ENCODE measurements around the gene RAD17.
"Not testable (repeated sequence)": the region's sequence is repeated elsewhere in the genome, so short reads cannot be mapped to it uniquely, and the experiment has no call there.

The RAD17 gene

DNA sequence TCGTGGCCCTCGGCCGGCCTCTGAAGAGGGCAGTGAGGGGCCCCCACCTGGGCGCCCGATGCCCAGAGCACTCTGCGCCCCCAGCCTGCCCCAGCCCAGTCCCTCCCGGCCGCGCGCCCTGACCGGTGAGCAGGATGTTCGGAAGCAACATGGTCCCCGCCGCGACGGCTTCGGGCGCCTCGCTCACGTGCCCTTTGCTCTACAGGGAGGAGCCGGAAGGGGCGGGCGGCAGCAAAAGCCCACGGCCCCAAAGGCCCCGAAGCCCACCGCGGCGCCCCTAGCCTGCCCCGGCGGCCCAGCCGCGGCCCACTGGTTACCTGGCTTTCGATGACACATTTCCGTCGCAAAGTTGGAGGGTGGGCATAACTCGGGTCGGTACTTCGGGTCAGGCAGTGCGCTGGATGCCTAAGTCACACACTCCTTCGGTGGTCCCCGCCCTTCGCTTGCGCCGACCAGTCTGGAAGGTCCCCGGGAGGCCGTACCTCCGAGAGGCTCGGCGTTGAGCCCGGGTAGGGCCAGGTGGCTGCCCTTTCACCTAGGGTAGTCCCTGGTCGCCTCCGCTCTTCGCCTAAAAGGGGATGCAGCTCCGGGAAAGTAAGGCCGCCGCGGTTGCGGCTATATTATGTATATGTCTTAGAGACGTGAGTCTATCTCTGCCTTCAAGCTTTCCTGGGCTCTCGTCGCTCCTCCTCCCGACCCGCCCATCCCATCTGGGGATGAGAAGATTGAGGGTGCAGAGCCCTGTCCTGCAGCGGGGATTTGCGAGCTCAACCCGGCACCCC lies at the start of gene RAD17, which contains the start of the genes AK6 and TAF9:
TSS of gene RAD17 (plus strand) at position 479 of the 782 bp plus-strand sequence. CDS start 2,391 bp downstream, outside the sequence.
TSS of gene AK6 (minus strand) at position 181 of the 782 bp plus-strand sequence. CDS start at position 151, 30 bp downstream.
TSS of gene TAF9 (minus strand) at position 181 of the 782 bp plus-strand sequence. CDS start 3,783 bp downstream, outside the sequence.
- DNase-seq (ENCODE audit: low read depth): peak; percentile 80

GRCh38 chr5:69326365-69326764 lies 43.3 kb upstream of the RAD17 start:
- DNase-seq (ENCODE audit: low read depth): no peak

DNA sequence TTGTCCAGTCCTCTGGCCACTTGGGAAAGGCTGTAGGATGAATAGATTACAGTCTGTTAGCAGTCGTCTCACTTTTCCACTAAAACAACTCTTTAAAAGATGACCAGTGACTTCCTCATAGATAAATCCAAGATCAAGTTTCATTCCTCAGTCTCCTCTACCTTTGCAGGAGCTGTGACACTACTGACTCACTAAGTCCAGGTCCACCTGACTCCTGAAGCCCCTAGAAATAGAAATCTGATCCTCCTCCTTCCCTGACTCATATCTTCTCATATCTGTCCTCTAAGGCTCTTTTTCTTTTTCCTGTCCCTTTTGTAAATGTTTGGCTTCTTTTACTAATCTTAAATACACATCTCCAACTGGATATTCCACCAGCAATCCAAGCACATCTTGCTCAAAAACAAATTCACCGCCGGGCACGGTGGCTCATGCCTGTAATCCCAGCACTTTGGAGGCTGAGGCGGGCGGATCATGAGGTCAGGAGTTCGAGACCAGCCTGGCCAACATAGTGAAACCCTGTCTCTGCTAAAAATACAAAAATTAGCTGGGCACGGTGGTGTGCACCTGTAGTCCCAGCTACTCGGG lies 39.6 kb upstream of the RAD17 start:
- DNase-seq (ENCODE audit: low read depth): no peak

- DNase-seq (ENCODE audit: low read depth): no peak
These were observed 37.8 kb upstream of the RAD17 start for GRCh38 chr5:69331528-69332445.

DNA sequence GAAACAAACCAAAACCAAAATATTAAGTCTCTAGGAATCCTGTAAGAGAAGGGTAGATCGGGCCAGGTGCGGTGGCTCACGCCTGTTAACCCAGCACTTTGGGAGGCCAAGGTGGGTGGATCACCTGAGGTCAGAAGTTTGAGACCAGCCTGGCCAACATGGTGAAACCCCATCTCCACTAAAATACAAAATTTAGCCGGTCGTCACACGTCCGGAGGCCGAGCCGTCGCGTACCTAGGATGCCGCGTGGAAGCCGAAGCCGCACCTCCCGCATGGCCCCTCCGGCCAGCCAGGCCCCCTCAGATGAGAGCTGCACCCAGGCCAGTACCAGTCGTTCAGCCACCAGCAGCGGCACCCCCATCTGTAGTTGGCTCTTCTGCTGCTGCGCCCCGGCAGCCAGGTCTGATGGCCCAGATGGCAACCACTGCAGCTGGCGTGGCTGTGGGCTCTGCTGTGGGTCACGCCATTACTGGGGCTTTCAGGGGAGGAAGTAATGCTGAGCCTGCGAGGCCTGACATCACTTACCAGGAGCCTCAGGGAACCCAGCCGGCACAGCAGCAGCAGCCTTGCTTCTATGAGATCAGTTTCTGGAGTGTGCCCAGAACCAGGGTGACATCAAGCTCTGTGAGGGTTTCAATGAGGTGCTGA lies 35.8 kb upstream of the RAD17 start:
- not testable (repeated sequence) for DNase-seq (ENCODE audit: low read depth)

- DNase-seq (ENCODE audit: low read depth): peak; percentile 59
These were observed 34.8 kb upstream of the RAD17 start for GRCh38 chr5:69334793-69335268.

GRCh38 chr5:69335341-69335935 lies 34.2 kb upstream of the RAD17 start:
- DNase-seq (ENCODE audit: low read depth): no peak

DNA sequence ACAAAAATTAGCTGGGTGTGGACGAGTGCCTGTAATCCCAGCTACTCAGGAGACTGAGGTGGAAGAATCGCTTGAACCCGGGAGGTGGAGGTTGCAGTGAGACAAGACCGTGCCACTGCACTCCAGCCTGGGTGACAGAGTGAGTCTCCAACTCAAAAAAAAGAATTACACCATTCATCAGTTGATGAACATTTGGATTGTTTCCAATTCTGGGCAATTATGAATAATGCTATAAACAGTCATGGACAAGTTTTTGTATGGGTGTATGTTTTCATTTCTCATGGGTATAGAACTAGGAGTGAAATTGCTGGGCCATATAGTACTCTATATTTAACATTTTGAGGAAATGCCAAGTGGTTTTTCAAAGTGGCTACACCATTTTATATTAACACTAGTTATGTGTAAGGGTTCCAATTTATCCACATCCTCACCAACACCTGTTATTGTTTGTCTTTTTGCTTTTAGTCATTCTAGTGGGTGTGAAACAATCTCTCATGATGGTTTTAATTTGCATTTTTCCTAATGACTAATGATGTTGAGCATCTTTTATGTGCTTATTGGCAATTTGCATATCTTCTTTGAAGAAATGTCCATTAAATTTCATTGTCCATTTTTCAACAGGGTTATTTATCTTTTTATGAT lies 28.0 kb upstream of the RAD17 start:
- no peak for DNase-seq (ENCODE audit: low read depth)

DNA sequence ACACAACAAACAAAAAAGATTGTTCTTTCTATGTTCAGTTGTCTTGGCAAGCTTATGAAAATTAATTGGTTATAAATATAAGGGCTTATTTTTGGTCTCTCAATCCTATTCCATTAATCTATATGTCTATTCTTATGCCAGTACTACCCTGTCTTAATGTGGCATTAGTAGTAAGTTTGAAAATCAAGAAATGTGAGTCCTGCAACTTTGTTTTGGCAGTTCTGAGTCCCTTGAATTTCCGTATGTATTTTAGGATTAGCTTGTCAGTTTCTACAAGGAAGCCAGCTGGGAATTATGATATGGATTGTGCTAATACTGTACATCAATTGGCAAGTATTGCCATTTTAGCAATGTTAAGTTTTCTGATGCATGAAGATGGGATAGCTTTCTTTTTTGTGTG lies 26.5 kb upstream of the RAD17 start:
- no peak for DNase-seq (ENCODE audit: low read depth)

DNA sequence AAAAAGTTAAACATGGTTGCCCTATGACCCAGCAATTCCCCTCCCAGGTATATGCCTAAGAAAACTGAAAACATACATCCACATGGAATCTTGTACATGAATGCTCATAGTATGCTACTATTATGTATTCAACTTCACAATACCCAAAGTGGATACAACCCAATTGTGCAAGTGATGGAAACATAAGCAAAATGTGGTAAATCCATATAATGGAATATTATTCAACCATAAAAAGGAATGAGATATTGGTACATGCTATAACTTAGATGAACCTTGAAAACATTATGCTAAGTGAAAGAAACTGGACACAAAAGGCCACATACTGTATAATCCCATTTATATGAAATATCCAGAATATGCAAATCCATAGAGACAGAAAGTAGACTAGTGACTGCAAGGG lies 19.0 kb upstream of the RAD17 start:
- no peak for DNase-seq (ENCODE audit: low read depth)

GRCh38 chr5:69359699-69360098 lies 9.9 kb upstream of the RAD17 start:
- no peak for DNase-seq (ENCODE audit: low read depth)

DNA sequence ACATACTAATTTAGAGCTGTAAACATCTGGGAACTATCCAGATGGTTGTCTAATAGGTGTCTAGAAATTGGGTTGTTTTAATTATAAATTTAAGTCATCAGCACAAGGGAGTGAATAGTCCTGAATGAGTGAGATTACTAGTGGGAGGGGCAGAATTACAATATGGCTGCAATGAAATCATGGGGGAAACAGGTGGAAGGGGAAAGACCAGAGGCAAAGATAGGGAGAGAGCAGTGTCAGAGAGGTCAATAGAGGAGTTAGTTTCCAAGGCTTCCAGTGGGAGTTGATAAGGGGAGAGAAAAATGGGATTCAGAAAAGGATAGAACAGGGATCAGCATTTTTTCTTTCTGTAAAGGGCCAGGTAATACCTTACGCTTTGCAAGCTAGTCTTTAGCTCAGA lies 9.2 kb upstream of the RAD17 start:
- DNase-seq (ENCODE audit: low read depth): no peak

DNA sequence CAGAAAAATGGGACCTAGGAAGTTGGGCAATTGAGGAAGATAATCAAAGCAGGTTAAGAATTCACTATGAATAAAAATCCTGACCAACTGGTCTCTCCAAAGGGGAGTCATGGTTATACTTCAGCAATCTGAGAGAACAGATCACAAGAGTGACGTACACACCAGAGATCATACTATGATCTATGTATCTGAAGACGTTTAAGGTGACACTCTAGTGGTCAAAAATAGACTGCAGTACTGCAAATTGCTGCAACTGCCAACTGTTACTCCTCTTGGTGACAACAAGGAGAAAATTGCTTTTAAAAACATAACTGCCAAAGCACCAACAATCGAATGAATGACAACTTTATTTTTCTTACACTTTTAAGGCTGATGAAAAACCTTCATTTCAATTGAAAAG lies 5.2 kb upstream of the RAD17 start:
- DNase-seq (ENCODE audit: low read depth): no peak

DNA sequence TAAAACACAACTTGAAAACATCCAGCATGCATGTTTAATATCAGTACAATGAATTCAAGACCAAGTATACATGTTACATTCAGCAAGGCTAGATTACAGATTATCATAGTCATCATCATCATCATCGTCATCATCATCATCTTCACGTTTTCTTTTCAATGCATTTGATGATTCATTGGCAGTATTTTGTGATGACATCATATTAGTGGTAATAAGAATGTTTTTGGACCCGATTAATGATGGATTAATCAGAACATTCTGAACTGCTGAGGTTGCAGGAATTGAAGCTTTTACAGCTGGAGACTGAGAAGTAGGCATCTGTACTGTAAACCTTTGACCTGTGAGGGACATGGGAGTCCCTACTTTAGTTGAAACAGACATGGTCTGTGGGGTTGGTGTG lies 4.8 kb upstream of the RAD17 start:
- DNase-seq (ENCODE audit: low read depth): no peak

DNA sequence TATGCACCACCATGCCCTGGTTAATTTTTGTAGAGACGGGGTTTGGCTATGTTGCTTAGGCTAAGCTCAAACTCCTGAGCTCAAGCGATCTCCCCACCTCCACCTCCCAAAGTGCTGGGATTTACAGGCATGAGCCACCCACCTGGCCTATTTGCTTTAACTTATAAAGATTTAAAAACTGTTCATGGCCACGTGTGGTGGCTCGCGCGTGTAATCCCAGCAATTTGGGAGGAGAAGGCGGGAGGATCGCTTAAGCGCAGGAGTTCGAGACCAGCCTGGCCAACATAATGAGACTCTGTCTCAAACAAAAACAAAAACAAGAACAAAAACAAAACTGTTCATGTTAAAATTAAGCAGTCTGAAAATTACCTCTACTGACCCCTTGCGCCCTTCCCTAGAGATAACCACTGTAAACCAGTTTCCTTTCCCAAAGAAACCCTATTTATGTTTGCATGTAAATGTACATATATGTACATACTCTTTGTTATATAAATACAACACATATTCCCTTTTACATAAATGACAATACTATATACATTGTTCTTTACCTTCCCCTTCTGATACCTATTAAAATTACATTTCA lies 1.8 kb upstream of the RAD17 start:
- DNase-seq (ENCODE audit: low read depth): no peak

DNA sequence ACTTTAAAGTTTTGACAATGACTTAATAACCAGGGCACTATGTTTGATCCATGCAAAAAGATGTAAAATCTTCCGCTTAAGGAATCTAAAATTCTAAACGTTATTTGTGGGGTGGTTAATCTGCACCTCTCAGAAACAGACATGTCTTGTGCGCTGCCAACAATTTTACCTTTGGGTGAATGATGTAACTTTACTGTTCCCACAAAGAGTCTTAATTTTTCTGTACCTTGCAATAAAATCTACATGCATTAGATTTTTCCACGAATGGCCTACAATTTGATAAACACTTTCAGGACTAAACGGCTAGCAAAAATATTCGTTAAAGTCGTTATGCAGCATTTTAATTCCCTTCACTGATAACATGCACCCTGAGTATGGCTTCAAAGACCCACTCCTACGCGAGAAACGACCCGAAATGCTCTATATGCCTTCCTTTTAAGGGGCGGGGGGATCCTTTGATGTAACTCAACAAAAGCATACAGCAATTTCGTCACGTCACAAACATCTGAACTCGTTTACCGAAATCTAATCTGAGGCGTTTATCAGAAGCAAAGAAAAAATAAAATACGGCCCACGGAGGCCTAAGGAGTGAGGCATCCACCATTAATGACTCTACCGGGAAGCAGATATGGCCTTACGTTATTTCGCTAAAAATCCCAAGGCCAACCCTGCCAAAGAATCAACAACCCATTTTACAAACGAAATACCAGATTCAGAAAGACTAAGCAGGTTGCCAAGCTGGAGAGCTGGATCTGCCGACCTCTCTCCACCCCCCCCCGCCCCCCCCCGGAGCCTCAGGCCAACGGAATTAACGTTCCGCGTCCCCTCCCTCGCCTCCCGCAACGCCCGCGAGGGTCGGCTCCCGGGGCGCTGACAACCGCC lies 919 bp upstream of the RAD17 start:
- no peak for DNase-seq (ENCODE audit: low read depth)

DNA sequence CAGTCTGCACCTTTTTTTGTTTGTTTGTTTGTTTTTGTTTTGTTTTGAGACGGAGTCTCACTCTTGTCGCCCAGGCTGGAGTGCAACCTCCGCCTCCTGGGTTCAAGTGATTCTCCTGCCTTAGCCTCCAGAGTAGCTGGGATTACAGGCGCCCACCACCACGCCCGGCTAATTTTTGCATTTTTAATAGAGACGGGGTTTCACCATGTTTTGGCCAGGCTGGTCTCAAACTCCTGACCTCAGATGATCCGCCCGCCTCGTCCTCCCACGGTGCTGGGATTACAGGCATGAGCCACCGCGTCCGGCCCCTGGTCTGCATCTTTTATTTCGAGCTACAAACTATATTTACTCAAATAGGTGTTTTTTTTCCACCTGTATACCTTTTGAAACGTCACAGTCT lies 717 bp downstream of the RAD17 start:
- not testable (repeated sequence) for DNase-seq (ENCODE audit: low read depth)

- DNase-seq (ENCODE audit: low read depth): no peak
These were observed 2.8 kb downstream of the RAD17 start for GRCh38 chr5:69372394-69372793.

DNA sequence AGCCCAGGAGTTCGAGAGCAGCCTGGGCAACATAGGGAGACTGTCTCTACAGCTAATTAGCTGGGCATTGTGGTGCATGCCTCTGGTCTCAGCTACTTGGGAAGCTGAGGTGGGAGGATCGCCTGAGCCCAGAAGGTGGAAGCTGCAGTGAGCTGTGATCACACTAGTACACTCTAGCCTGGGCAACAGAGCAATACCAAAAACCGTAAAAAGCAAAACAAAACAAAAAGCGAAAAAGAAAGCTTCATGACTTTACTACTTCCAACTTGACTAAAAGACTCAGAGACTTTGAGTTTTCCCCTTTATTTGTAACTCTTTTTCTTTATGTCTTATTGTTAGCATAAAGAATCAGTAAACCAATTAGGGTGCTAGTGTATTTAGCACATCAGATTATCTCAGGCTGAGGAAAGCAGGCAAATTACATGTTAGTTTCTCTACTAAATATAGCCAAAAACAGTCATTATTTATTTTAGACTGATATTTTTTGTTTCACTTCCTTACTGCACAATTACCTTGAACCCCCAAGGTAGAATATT lies 5.4 kb downstream of the RAD17 start:
- no peak for DNase-seq (ENCODE audit: low read depth)
